A673 (cell line): ENCODE data around the gene KRT80. TPM values are rescaled to one million over a fixed set of nuclear protein-coding genes. Genes with fewer than 3 reads are reported as not detected.

ENCODE experiments used
- BruUV-seq: library from RNA; stranded (reverse); fragments of 400-500 nt; replicated peaks from 2 replicates; lab custom pipeline; 2021; lab: Mats Ljungman, UMichigan
- CTCF ChIA-PET: fragments of 300-600 bp; sonication (Branson Sonifier 250); formaldehyde crosslinking; loops from one replicate; lab custom pipeline; 2022; ENCODE audit warnings: antibody characterized with exemption; lab: Charles Lee
- POLR2A ChIA-PET: fragments of 300-600 bp; sonication (Branson Sonifier 250); formaldehyde crosslinking; loops from one replicate; lab custom pipeline; 2022; ENCODE audit warnings: antibody characterized with exemption; ENCODE audit not compliant: low non-redundant PET; lab: Charles Lee
- DNase-seq: peaks from one replicate; pipeline ENCODE4 v3.0.0-alpha.2; 2015; ENCODE audit warnings: low spot score
- H3K27ac ChIP-seq: fragments of 200-600 bp; sonication (generic); 2 replicates; pipeline ENCODE4 v1.5.1; 2016; ENCODE audit warnings: mixed run types, low read depth, mild to moderate bottlenecking, mixed read lengths, antibody characterized with exemption, low read length; ENCODE audit not compliant: poor library complexity, severe bottlenecking
- H3K27me3 ChIP-seq: fragments of 200-600 bp; sonication (generic); replicated peaks from 2 replicates; pipeline ENCODE4 v1.6.1; 2017; ENCODE audit warnings: mixed run types, low read depth, mild to moderate bottlenecking, mixed read lengths, antibody characterized with exemption, low read length; ENCODE audit not compliant: insufficient read depth, poor library complexity
- H3K36me3 ChIP-seq: fragments of 200-600 bp; sonication (generic); 2 replicates; pipeline ENCODE4 v1.6.1; 2016; ENCODE audit warnings: mixed run types, mild to moderate bottlenecking, mixed read lengths, antibody characterized with exemption, low read length; ENCODE audit not compliant: insufficient read depth, poor library complexity, severe bottlenecking
- H3K4me1 ChIP-seq: fragments of 200-600 bp; sonication (generic); 2 replicates; pipeline ENCODE4 v1.6.1; 2017; ENCODE audit warnings: mixed run types, mild to moderate bottlenecking, mixed read lengths, antibody characterized with exemption, low read length; ENCODE audit not compliant: insufficient read depth, poor library complexity, severe bottlenecking
- H3K4me3 ChIP-seq: fragments of 200-600 bp; sonication (generic); 2 replicates; pipeline ENCODE4 v1.5.1; 2016; ENCODE audit warnings: low read depth, mixed run types, mild to moderate bottlenecking, mixed read lengths, low read length; ENCODE audit not compliant: poor library complexity, severe bottlenecking
- H3K9me3 ChIP-seq: fragments of 200-600 bp; sonication (generic); 2 replicates; pipeline ENCODE4 v1.6.1; 2016; ENCODE audit warnings: mixed run types, low read depth, mild to moderate bottlenecking, mixed read lengths, antibody characterized with exemption, low read length; ENCODE audit not compliant: poor library complexity, severe bottlenecking
- EZH2 ChIP-seq: fragments of 200-600 bp; sonication (generic); IDR thresholded peaks from 2 replicates; pipeline ENCODE4 v1.6.1; 2017; ENCODE audit warnings: borderline replicate concordance, low read depth, mild to moderate bottlenecking, mixed read lengths, antibody characterized with exemption, low read length; ENCODE audit not compliant: poor library complexity, severe bottlenecking
- intact Hi-C: fragments of 100-400 bp; cut with micrococcal nuclease; formaldehyde crosslinking; loops from one replicate; pipeline ENCODE4 v1.10.0; 2022; ENCODE audit not compliant: unreplicated experiment
- total RNA-seq: library from RNA; stranded (reverse); gene quantifications from 2 replicates; pipeline ENCODE4 v1.2.3, GENCODE V29; 2021
- TF ChIP-seq, protein P1 (sequence below): fragments of 300-800, 200-600 bp; sonication (generic); conservative IDR thresholded peaks from 2 replicates; pipeline ENCODE4 v1.5.1; 2017; ENCODE audit warnings: low read depth, mild to moderate bottlenecking, antibody characterized with exemption, low read length, moderate library complexity, mixed read lengths

Gene KRT80
- total RNA-seq, 1 experiment from 2014 or later, result 1.0 TPM

DNA sequence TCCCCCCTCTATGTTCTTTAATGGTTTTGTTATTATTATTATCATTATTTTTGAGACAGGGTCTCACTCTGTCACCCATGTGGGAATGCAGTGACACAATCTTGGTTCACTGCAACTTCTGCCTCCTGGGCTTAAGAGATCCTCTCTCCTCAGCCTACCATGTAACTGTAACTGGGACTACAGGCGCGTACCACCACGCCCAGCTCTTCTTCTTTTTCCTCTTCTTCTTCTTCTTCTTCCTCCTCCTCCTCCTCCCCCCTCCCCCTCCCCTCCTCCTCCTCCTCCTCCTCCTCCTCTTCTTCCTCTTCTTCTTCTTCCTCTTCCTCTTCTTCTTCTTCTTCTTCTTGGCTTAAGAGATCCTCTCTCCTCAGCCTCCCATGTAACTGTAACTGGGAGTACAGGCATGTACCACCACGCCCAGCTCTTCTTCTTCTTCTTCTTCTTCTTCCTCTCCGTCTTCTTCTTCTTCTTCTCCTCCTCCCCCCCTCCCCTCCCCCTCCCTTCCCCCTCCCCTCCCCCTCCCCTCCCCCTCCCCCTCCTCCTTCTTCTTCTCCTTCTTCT is 35.9 kb upstream of the KRT80 start:
- H3K4me3 ChIP-seq, result no peak overlapping the region
- BruUV-seq, result no TSS peak
- H3K36me3 ChIP-seq, result no peaks in the 10 kb centered on the region
- H3K9me3 ChIP-seq, result no peaks in the 10 kb centered on the region
- intact Hi-C loops, result no loop called here
- DNase-seq, result no peak
- TF ChIP-seq, protein P1, sequence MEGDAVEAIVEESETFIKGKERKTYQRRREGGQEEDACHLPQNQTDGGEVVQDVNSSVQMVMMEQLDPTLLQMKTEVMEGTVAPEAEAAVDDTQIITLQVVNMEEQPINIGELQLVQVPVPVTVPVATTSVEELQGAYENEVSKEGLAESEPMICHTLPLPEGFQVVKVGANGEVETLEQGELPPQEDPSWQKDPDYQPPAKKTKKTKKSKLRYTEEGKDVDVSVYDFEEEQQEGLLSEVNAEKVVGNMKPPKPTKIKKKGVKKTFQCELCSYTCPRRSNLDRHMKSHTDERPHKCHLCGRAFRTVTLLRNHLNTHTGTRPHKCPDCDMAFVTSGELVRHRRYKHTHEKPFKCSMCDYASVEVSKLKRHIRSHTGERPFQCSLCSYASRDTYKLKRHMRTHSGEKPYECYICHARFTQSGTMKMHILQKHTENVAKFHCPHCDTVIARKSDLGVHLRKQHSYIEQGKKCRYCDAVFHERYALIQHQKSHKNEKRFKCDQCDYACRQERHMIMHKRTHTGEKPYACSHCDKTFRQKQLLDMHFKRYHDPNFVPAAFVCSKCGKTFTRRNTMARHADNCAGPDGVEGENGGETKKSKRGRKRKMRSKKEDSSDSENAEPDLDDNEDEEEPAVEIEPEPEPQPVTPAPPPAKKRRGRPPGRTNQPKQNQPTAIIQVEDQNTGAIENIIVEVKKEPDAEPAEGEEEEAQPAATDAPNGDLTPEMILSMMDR, result no peak
- TF ChIP-seq EZH2, result no peak
- H3K4me1 ChIP-seq, result no peaks in the 10 kb centered on the region
- ChIA-PET CTCF (interaction anchor here (0.6 to 0.7 kb wide), 2 partner anchors 24 to 99 kb away, joined by 3 to 4 read pairs; no protein-coding TSS in a partner anchor), POLR2A (interaction anchor here (0.8 kb wide), 1 partner anchor 16 kb away, joined by 5 read pairs; no protein-coding TSS in a partner anchor)
- H3K27ac ChIP-seq, result no peak overlapping the region
- H3K27me3 ChIP-seq, result peaks cover 9% of the 10 kb centered on the region

DNA sequence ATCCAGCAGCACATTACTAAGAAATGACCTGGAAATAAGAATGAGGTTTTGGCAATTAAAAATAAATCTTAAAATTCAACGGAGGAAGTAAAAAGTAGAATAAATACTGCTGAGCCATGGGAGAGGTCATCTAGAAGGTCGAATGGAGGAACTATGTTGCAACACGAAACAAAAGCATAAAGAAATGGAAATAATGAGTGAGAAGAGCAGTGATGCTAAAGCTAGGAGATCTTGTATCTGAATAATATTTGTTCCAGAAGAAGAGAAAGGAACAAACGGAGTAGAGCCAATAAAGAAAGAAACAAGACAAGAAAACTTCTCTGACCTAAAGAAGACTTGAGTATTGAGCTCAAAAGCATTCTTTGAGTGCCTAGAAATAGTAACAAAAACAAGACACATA is 34.6 kb upstream of the KRT80 start:
- CTCF ChIA-PET, result no interaction called here
- no peaks in the 10 kb centered on the region for H3K4me1 ChIP-seq
- no peak overlapping the region for H3K4me3 ChIP-seq
- no peak overlapping the region for H3K27ac ChIP-seq
- peaks cover 4% of the 10 kb centered on the region for H3K27me3 ChIP-seq
- no peaks in the 10 kb centered on the region for H3K36me3 ChIP-seq
- no peak for TF ChIP-seq EZH2
- TF ChIP-seq, protein P1, result no peak
- DNase-seq, result no peak
- H3K9me3 ChIP-seq, result no peaks in the 10 kb centered on the region
- no TSS peak for BruUV-seq
- POLR2A ChIA-PET, result no interaction called here
- intact Hi-C loops, result no loop called here

- BruUV-seq, result no TSS peak
- Histone ChIP-seq H3K4me1 (no peaks in the 10 kb centered on the region), H3K27ac (no peak overlapping the region), H3K4me3 (no peak overlapping the region), H3K9me3 (no peaks in the 10 kb centered on the region), H3K36me3 (no peaks in the 10 kb centered on the region), H3K27me3 (peaks cover 4% of the 10 kb centered on the region)
- no peak for DNase-seq
- TF ChIP-seq, protein P1, result no peak
- POLR2A ChIA-PET, result no interaction called here
- intact Hi-C loops, result no loop called here
- CTCF ChIA-PET, result interaction anchor here (0.6 kb wide), 1 partner anchor 90 kb away, joined by 3 read pairs; no protein-coding TSS in a partner anchor
These were observed 33.9 kb upstream of the KRT80 start for GRCh38 chr12:52225752-52226151.
